Progenitor cell of endocrine pancreas (in vitro differentiated cells): ENCODE measurements around the gene GGCX. TPM values are rescaled to one million over a fixed set of nuclear protein-coding genes. Genes with fewer than 3 reads are reported as not detected.

Experiments used
- DNase-seq: peaks from one replicate; pipeline ENCODE4 v3.0.0; 2021; ENCODE audit warnings: low spot score; ENCODE audit not compliant: unreplicated experiment
- H3K27ac Mint-ChIP-seq: 2 replicates; pipeline ENCODE4 v1.8.0; 2021; ENCODE audit warnings: mild to moderate bottlenecking, moderate library complexity, mixed read lengths
- H3K27me3 Mint-ChIP-seq: 2 replicates; pipeline ENCODE4 v1.8.0; 2021; ENCODE audit warnings: mixed read lengths
- H3K36me3 Mint-ChIP-seq: 2 replicates; pipeline ENCODE4 v1.8.0; 2022; ENCODE audit warnings: mixed read lengths; ENCODE audit not compliant: insufficient read depth
- H3K4me1 Mint-ChIP-seq: 2 replicates; pipeline ENCODE4 v1.8.0; 2021; ENCODE audit warnings: low read depth, mixed read lengths
- H3K4me3 Mint-ChIP-seq: 2 replicates; pipeline ENCODE4 v1.8.0; 2021; ENCODE audit warnings: low read depth, mild to moderate bottlenecking, moderate library complexity, mixed read lengths
- H3K9me3 Mint-ChIP-seq: 2 replicates; pipeline ENCODE4 v1.8.0; 2021; ENCODE audit warnings: low read depth, mixed read lengths
- CTCF ChIP-seq: fragments of 200-600 bp; sonication (generic); IDR thresholded peaks from one replicate; pipeline ENCODE4 v1.5.0; 2021; ENCODE audit warnings: antibody characterized with exemption, mild to moderate bottlenecking; ENCODE audit not compliant: unreplicated experiment
- total RNA-seq: library from RNA; stranded (reverse); gene quantifications from 2 replicates; pipeline ENCODE4 v1.2.1, GENCODE V29; 2021

The GGCX gene
- total RNA-seq, 1 donor from 2014 or later: 69.2 TPM

GRCh38 chr2:85549826-85550225, 11.5 kb downstream of the GGCX start:
- no peak for TF ChIP-seq CTCF
- Mint-ChIP-seq H3K27me3 (no peaks in the 10 kb centered on the region), H3K4me3 (no peak overlapping the region), H3K27ac (no peak overlapping the region), H3K36me3 (peaks cover 18% of the 10 kb centered on the region), H3K9me3 (no peaks in the 10 kb centered on the region), H3K4me1 (peaks cover 2% of the 10 kb centered on the region)
- DNase-seq: no peak

- TF ChIP-seq CTCF: no peak
- Mint-ChIP-seq H3K36me3 (peaks cover 21% of the 10 kb centered on the region), H3K4me3 (no peak overlapping the region), H3K9me3 (no peaks in the 10 kb centered on the region), H3K27me3 (no peaks in the 10 kb centered on the region), H3K4me1 (peaks cover 2% of the 10 kb centered on the region), H3K27ac (no peak overlapping the region)
- no peak for DNase-seq
These were observed 12.2 kb downstream of the GGCX start for GRCh38 chr2:85549095-85549494.

GRCh38 chr2:85548608-85548900, 12.7 kb downstream of the GGCX start:
- no peak for TF ChIP-seq CTCF
- Mint-ChIP-seq H3K27ac (no peak overlapping the region), H3K27me3 (no peaks in the 10 kb centered on the region), H3K9me3 (no peaks in the 10 kb centered on the region), H3K36me3 (peaks cover 22% of the 10 kb centered on the region), H3K4me3 (no peak overlapping the region), H3K4me1 (peaks cover 3% of the 10 kb centered on the region)
- no peak for DNase-seq

- Mint-ChIP-seq H3K27ac (peak overlapping the region; percentile 12), H3K4me3 (no peak overlapping the region), H3K36me3 (peaks cover 25% of the 10 kb centered on the region), H3K9me3 (no peaks in the 10 kb centered on the region), H3K4me1 (peaks cover 5% of the 10 kb centered on the region), H3K27me3 (no peaks in the 10 kb centered on the region)
- TF ChIP-seq CTCF: no peak
- no peak for DNase-seq
These were observed 13.3 kb downstream of the GGCX start for GRCh38 chr2:85547859-85548607.

- Mint-ChIP-seq H3K36me3 (peaks cover 31% of the 10 kb centered on the region), H3K4me3 (no peak overlapping the region), H3K27me3 (no peaks in the 10 kb centered on the region), H3K4me1 (peaks cover 13% of the 10 kb centered on the region), H3K27ac (peak overlapping the region; percentile 26), H3K9me3 (no peaks in the 10 kb centered on the region)
- TF ChIP-seq CTCF: no peak
- DNase-seq: no peak
These were observed 14.0 kb downstream of the GGCX start for GRCh38 chr2:85547089-85547858.
